ENCODE data around the gene EHD1.
"Not testable (repeated sequence)": the region's sequence is repeated elsewhere in the genome, so short reads cannot be mapped to it uniquely, and the experiment has no call there.

Gene EHD1

DNA sequence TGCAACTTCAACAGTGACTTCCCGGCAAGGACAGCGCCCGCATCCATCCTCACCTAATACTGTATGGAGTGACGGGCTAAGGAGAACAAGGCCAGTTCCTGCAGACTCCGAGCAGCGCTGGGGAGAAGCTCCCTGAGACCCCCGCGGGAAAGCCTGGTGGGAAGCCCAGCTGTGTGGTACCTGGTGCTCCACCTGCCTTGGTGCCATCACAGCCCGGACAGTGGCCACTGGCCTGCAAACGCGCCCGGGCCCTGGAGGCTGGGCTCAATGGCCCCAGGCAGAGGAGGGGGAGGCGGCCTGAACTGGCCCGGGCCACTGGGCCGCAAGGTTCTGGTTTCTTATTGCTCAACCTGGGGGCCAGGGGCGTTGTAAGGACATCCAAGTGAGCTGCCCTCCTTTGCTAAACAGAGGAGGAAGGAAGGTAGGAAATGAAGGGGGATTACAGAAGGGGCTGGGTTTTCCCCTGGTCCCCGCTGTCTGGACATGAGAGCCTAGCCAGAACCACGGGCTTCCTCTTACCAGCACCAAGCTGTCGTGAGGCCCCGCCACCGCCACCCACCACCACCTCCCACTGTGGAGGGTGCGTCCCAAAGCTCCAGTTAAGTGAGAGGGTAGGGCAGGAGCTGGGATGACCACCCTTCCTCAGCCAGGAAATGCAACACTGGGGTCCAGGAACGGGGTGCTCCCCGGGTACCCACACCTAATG is 25.5 kb downstream of the EHD1 start:
- DNase-seq (ENCODE audit: low read depth), result no peak
- peaks cover 40% of the 10 kb centered on the region for H3K4me1 ChIP-seq (ENCODE audit: control insufficient read depth, insufficient read depth, low read length)
- no peaks in the 10 kb centered on the region for H3K27me3 ChIP-seq (replicated peaks; ENCODE audit: control insufficient read depth, insufficient read depth, low read length)
- H3K36me3 ChIP-seq (ENCODE audit: control insufficient read depth, insufficient read depth, low read length, severe bottlenecking), result peaks cover 19% of the 10 kb centered on the region
- H3K9me3 ChIP-seq (ENCODE audit: control insufficient read depth, low read length), result no peaks in the 10 kb centered on the region
- no peak overlapping the region for H3K4me3 ChIP-seq (ENCODE audit: low read length)
- H3K9ac ChIP-seq (ENCODE audit: low read length), result no peak overlapping the region

DNA sequence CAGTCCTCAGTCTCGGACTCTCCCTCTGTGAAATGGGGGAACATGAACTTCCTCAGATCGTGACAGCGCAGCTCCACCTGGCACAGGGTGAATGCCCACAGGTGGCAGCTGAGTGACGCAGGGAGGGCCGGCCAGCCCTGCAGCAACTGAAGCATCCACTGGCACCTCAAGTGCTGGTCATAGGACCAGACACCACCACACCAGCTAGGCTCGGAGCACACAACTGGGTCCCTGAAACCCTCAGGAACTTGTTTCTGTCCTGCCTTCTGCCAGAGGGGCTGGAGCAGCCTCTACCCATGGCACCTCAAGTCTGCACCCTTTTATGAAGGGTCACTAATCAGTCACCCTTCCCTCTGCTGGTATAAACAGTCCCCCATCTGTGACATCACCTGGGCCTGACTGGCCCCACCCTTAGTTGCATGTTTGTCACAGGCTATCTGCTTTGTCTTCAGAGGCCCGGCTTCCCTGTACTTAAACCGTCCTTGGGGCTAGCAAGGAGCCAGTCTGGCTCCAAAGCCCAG is 26.5 kb downstream of the EHD1 start:
- Histone ChIP-seq H3K9ac (ENCODE audit: low read length) (no peak overlapping the region), H3K9me3 (ENCODE audit: control insufficient read depth, low read length) (no peaks in the 10 kb centered on the region), H3K36me3 (ENCODE audit: control insufficient read depth, insufficient read depth, low read length, severe bottlenecking) (peaks cover 15% of the 10 kb centered on the region), H3K4me1 (ENCODE audit: control insufficient read depth, insufficient read depth, low read length) (peaks cover 39% of the 10 kb centered on the region), H3K4me3 (ENCODE audit: low read length) (no peak overlapping the region), H3K27me3 (replicated peaks; ENCODE audit: control insufficient read depth, insufficient read depth, low read length) (no peaks in the 10 kb centered on the region)
- no peak for DNase-seq (ENCODE audit: low read depth)

DNA sequence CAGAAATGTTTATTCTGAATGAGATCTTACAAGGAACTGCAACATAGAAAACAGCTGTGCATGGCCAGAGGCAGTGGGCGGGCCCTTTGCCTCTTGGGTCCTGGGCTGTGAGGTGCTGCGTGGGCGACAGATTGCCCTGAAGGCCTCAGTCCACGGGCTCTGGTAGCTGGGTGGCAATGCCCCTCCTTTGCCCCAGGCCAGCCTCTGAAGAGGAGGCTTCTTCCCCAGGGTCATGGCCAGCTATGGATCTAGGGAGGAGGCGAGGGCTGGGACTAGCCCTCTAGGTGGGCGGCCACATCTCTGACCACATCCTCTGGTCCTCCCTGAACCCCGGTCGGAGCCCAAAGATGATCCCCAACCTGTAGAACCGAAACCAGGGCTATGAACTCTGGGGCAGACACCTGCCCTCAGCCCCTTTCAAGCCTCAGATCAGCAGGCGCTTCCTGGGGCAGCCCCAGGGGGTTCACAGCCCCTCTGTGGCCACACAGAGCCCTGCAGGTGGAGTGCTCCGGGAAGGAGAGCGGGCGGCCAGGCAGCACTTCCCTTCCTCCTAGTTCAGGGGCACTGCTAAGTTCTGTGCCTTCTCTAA is 27.3 kb downstream of the EHD1 start:
- no peak overlapping the region for H3K9ac ChIP-seq (ENCODE audit: low read length)
- H3K4me1 ChIP-seq (ENCODE audit: control insufficient read depth, insufficient read depth, low read length), result peaks cover 31% of the 10 kb centered on the region

DNA sequence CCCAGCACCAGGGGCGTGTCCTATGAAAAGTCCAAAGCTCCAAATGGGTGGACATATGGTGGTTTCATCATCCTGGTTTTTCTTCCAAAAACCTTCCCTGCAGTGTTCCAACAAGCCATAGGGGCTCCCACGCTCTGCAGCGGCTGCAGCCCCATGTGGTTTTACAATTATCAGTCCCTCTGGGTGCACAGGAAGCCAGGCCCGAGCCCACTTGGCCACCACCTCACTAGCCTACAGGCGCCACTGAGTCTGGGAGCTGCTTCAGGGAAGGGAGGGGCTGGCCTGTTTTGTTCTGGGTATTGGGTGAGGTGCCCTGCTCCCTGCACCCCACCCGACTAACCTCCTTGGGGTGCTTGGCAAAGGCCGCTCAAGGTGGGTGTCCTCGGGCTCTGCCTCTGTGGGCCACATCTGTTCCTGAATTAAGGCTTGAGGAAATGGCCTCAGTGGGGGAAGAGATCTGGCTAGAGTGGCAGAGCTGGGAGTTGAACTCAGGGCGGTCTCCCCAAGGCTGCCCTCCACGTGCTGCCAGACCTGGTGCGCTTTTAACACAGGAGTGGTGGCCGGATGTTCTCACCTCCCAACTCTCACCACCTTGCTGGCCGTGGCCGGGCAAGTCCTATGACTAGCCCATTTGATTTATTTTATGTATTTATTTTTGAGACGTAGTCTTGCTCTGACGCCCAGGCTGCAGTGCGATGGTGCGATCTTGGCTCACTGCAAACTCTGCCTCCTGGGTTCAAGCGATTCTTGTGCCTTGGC is 28.6 kb downstream of the EHD1 start:
- H3K4me3 ChIP-seq (ENCODE audit: low read length), result no peak overlapping the region
- peaks cover 15% of the 10 kb centered on the region for H3K36me3 ChIP-seq (ENCODE audit: control insufficient read depth, insufficient read depth, low read length, severe bottlenecking)
- no peaks in the 10 kb centered on the region for H3K9me3 ChIP-seq (ENCODE audit: control insufficient read depth, low read length)
- H3K4me1 ChIP-seq (ENCODE audit: control insufficient read depth, insufficient read depth, low read length), result peaks cover 18% of the 10 kb centered on the region
- peak overlapping the region; percentile 2 for H3K9ac ChIP-seq (ENCODE audit: low read length)
- no peaks in the 10 kb centered on the region for H3K27me3 ChIP-seq (replicated peaks; ENCODE audit: control insufficient read depth, insufficient read depth, low read length)
- no peak for DNase-seq (ENCODE audit: low read depth)

More for the DNA sequence above, 27.3 kb downstream of the EHD1 start:
- Histone ChIP-seq H3K4me3 (ENCODE audit: low read length) (no peak overlapping the region), H3K36me3 (ENCODE audit: control insufficient read depth, insufficient read depth, low read length, severe bottlenecking) (peaks cover 15% of the 10 kb centered on the region), H3K9me3 (ENCODE audit: control insufficient read depth, low read length) (no peaks in the 10 kb centered on the region), H3K27me3 (replicated peaks; ENCODE audit: control insufficient read depth, insufficient read depth, low read length) (no peaks in the 10 kb centered on the region)
- peak; percentile 62 for DNase-seq (ENCODE audit: low read depth)

DNA sequence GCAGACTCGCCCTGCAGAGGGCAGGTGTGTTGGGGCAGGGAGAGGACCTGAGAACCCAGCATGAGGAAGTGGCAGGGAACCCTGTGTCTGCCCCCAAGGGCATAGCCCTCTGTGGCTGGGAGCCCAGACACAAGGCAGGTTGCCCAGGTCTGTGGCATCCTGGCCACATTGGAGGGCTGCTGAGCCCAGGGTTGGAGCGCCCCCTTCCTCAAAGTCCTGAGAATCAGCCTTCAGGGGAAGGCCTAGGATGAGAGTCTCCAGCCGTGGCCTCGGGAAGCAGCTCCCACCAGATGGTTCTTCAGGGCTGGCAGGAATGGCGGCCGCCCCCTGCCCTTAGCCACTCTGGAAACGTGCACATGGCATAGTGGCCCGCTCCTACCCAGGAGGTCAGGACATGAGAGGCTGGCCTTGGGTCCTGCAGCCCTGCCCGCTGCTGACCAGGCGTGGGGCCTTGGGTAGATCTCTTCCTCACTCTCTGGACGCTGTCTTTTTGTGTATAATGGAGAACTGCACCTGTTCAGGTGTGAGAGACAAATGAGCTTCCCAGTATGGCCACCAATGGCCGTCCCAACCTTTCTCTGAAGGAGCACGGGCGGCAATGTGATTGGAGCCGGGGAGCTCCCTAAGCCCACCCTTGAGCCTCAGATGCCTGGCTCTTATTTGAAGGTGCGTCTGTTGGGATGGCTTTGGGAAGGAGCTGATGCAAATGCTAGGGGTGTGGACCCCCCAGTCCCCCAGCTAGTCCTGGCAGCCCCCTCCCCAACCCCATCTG is 29.4 kb downstream of the EHD1 start:
- DNase-seq (ENCODE audit: low read depth), result no peak
- H3K9ac ChIP-seq (ENCODE audit: low read length), result no peak overlapping the region
- peaks cover 8% of the 10 kb centered on the region for H3K36me3 ChIP-seq (ENCODE audit: control insufficient read depth, insufficient read depth, low read length, severe bottlenecking)
- H3K27me3 ChIP-seq (replicated peaks; ENCODE audit: control insufficient read depth, insufficient read depth, low read length), result no peaks in the 10 kb centered on the region
- no peak overlapping the region for H3K4me3 ChIP-seq (ENCODE audit: low read length)
- no peaks in the 10 kb centered on the region for H3K9me3 ChIP-seq (ENCODE audit: control insufficient read depth, low read length)
- H3K4me1 ChIP-seq (ENCODE audit: control insufficient read depth, insufficient read depth, low read length), result peaks cover 11% of the 10 kb centered on the region

GRCh38 chr11:64848214-64848825 is 30.1 kb downstream of the EHD1 start:
- H3K4me3 ChIP-seq (ENCODE audit: low read length), result no peak overlapping the region
- peaks cover 11% of the 10 kb centered on the region for H3K4me1 ChIP-seq (ENCODE audit: control insufficient read depth, insufficient read depth, low read length)
- H3K36me3 ChIP-seq (ENCODE audit: control insufficient read depth, insufficient read depth, low read length, severe bottlenecking), result peaks cover 3% of the 10 kb centered on the region
- DNase-seq (ENCODE audit: low read depth), result no peak
- H3K9ac ChIP-seq (ENCODE audit: low read length), result no peak overlapping the region
- no peaks in the 10 kb centered on the region for H3K27me3 ChIP-seq (replicated peaks; ENCODE audit: control insufficient read depth, insufficient read depth, low read length)
- no peaks in the 10 kb centered on the region for H3K9me3 ChIP-seq (ENCODE audit: control insufficient read depth, low read length)

GRCh38 chr11:64846998-64847666 is 31.3 kb downstream of the EHD1 start:
- Histone ChIP-seq H3K36me3 (ENCODE audit: control insufficient read depth, insufficient read depth, low read length, severe bottlenecking) (no peaks in the 10 kb centered on the region), H3K9ac (ENCODE audit: low read length) (peak overlapping the region; percentile 17), H3K9me3 (ENCODE audit: control insufficient read depth, low read length) (no peaks in the 10 kb centered on the region), H3K27me3 (replicated peaks; ENCODE audit: control insufficient read depth, insufficient read depth, low read length) (no peaks in the 10 kb centered on the region), H3K4me1 (ENCODE audit: control insufficient read depth, insufficient read depth, low read length) (peaks cover 11% of the 10 kb centered on the region), H3K4me3 (ENCODE audit: low read length) (no peak overlapping the region)
- peak; percentile 98 for DNase-seq (ENCODE audit: low read depth)

DNA sequence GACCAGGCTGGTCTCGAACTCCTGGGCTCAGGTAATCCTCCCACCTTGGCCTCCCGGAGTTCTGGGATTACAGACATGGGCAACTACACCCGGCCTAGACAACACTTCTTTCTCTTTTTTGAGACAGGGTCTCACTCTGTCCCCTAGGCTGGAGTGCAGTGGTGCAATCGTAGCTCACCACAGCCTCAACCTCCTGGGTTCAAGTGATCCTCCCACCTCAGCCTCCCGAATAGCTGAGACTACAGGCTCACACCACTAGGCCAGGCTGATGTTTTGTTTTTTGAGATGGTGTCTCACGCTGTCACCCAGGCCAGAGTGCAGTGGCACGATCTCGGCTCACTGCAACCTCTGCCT is 32.7 kb downstream of the EHD1 start:
- H3K27me3 ChIP-seq (replicated peaks; ENCODE audit: control insufficient read depth, insufficient read depth, low read length); H3K4me3 ChIP-seq (ENCODE audit: low read length); H3K9ac ChIP-seq (ENCODE audit: low read length); H3K36me3 ChIP-seq (ENCODE audit: control insufficient read depth, insufficient read depth, low read length, severe bottlenecking); H3K9me3 ChIP-seq (ENCODE audit: control insufficient read depth, low read length); DNase-seq (ENCODE audit: low read depth): not testable (repeated sequence)
- H3K4me1 ChIP-seq (ENCODE audit: control insufficient read depth, insufficient read depth, low read length), result peaks cover 11% of the 10 kb centered on the region

- no peaks in the 10 kb centered on the region for H3K9me3 ChIP-seq (ENCODE audit: control insufficient read depth, low read length)
- H3K36me3 ChIP-seq (ENCODE audit: control insufficient read depth, insufficient read depth, low read length, severe bottlenecking), result no peaks in the 10 kb centered on the region
- no peak overlapping the region for H3K9ac ChIP-seq (ENCODE audit: low read length)
- H3K27me3 ChIP-seq (replicated peaks; ENCODE audit: control insufficient read depth, insufficient read depth, low read length), result no peaks in the 10 kb centered on the region
- peaks cover 11% of the 10 kb centered on the region for H3K4me1 ChIP-seq (ENCODE audit: control insufficient read depth, insufficient read depth, low read length)
- DNase-seq (ENCODE audit: low read depth), result no peak
- H3K4me3 ChIP-seq (ENCODE audit: low read length), result no peak overlapping the region
Observed at GRCh38 chr11:64845129-64845775, 33.2 kb downstream of the EHD1 start.
